OCI-LY7 (cell line): Measurements from ENCODE around the gene KCNH1.

Source experiments
- CTCF ChIP-seq: fragments of 200-600 bp; sonication (generic); conservative IDR thresholded peaks from 2 replicates; pipeline ENCODE4 v1.5.1; 2014; ENCODE audit warnings: mild to moderate bottlenecking, antibody characterized with exemption, low read length, moderate library complexity, mixed read lengths
- EZH2phosphoT487 ChIP-seq: fragments of 200-600 bp; sonication (generic); IDR thresholded peaks from 2 replicates; pipeline ENCODE4 v1.6.1; 2018; ENCODE audit warnings: low read depth, borderline replicate concordance, mild to moderate bottlenecking, mixed run types, antibody characterized with exemption, low read length, moderate library complexity, mixed read lengths

- TF ChIP-seq CTCF (no peak), EZH2phosphoT487 (no peak)
These were observed 98.0 kb downstream of the KCNH1 start for GRCh38 chr1:211035821-211036380.
